Kidney glomerular epithelial cell (primary cell): ENCODE data around the gene LPAR5.
A peak's percentile ranks its signal among the peaks of the same experiment; 100 is the strongest.
"Not testable (repeated sequence)": the region's sequence is repeated elsewhere in the genome, so short reads cannot be mapped to it uniquely, and the experiment has no call there.

Experiments
- DNase-seq: peaks from one replicate; lab custom pipeline; 2025; lab: John Stamatoyannopoulos, UW

The LPAR5 gene

DNA sequence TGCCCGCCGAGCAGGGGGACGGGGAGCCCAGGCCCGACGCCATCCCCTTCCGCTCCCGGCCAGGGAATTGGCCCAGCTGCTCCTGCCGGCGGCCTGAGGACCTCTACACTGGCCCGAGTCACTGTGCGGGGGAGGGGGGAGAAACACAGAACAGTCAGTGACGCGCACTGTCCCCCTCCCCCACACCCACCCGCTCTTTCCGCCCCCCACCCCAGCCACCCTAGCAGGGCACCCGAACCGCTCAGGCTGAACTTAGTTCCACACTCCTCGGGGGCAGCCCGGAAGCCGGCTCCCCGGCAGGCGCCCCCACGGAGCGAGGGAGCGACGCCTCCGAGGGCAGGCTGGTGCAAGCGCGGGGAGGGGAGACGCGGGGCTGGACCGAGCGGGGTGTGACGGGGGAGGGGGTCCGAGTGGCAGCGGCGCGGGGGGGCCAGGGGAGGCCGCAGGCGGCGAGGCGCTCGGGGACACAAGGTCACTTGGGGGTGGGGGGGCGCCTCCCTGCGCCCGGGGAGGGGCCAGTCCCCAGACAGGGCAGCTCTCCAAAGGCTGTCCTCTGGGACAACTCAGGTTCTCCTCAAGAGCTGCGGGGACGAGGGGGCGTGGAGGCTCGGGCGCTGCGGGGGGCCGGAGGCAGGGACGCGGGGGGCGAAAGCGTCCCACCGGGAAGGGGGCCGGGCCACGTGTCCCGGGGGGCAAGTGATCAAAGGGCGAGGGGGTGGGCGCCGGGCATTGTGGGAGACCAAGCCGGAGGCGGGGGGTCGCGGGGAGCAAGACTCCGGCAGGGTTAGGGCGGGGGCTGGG lies 29.2 kb downstream of the LPAR5 start:
- peak; percentile 17 for DNase-seq

DNA sequence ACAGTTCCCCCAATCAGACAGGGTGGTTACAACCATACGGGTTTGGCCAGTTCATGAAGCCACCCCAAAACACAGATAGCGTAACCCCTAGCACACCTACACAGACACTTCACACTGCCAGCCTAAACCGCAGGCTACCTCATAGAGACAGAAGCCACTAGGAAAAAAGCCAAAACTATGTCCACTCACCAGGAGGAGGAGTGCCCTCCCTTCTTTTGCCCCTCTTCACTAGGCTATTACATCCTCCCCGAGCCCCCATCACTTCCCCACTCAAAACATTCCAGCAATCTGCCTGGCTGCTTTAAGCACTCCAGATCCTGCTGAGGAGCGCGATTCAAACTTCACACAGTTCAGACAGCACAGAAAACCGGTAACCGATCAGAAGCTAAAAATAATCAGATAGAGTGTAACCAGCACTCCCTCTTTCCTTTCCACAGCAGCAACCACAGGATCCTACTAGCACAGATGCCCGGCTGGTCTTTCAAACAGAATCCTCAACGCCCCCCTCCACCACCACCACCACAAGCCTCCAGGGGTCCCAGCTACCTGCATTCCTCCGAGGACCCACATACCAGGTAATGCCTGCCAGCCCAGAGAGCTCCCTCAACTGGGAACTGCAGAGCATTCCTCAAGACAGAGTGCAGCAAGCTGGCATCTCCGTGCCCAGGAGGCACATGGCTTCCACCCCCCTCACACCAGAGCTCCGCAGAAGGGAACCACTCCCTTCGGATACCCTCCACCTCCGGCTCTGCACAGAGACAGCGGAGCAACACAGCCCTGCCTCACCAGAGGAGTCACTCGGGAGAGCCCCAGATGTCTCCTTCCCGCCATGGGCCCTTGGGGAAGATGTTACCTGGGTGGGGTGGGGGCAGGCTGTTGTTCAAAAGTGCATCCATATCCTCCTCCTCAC lies 30.1 kb downstream of the LPAR5 start:
- peak; percentile 29 for DNase-seq

DNA sequence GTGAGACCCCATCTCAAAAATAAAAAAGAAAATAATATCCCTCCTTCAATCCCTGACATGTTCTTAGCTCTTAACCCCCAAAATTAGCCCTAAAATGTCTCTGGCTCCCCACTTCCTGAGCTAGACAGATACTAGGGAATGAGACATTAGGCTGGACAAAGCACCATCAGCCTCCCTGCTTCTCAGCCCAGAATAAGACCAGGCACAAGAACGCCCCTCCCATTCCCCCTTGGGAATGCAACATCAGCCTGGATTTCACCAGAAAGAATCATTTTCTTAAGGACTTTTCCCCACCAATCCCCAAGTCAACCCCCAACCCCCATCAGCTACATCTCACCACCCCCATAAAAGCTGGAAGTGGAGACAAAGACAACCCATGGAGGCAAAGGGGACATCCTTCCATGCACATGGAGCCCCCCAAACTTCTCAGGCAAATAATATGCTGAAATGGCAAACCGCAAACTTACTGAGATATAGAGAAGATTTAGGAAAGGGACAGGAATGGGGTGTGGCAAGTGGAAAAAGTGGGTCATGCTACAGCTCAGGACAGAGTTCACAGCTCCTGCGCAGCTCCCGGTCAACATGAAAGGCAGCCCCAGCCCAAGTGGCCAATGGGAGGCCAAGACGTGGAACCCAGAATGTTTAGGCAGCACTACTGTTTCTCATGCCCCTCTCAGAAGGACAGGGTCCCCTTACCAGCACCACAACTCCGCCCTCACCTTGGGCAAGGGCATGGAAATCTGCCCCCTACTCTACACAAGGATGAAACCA lies 31.3 kb downstream of the LPAR5 start:
- DNase-seq: no peak

DNA sequence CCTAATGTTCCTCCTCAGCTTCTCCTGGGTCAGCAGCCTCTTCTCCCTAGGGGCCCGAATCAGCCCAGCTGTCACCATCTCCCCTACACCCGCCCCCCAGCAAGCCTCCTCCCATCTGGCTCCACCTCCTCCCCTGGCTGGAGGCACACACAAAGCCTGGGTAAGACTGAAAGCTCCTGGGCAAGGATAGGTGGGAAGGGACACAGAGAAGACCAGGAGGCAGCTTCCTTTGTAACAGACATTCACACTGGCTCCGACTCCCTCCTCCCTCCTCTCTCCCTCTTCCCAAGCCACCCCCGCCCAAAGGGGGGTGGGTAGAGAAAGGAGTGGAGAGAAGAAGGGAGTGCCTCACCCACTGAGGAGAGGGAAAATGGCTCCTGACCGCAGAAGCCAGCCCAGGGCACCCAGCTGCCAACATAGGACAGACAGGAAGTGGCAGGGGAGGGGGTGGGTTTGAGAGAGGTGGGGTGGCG lies 32.6 kb downstream of the LPAR5 start:
- DNase-seq: peak; percentile 37

DNA sequence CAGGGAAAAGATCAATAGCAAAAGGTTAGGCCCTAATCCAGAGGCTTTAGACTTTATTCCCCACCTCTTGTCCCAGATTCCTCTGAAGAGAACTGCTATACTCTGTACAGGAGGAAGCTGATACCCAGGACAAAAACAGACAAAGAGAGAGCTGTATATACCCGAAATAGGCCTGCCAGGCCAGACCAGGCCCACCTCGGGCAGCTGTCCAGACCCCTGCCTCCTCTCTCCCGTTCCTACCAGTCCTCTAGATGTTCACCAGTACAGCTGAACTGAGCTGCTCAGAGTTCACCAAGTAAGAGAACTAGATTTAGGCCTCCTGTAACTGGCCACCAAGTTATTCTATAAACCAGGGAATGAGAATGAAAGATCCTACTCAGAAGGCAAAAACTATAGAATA lies 33.2 kb downstream of the LPAR5 start:
- DNase-seq: no peak

DNA sequence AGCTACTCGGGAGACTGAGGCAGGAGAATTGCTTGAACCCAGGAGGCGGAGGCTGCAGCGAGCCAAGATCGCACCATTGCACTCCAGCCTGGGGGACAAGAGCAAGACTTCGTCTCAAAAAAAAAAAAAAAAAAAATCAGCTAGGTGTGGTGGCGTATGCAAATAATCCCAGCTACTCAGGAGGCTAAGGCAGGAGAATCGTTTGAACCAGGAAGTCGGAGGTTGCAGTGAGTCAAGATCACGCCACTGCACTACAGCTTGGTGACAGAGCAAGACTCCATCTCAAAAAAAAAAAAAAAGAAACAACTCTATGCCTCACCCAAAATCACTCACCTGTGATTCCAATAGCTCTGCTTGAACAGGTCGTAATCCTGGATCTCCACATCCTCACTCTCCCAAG lies 40.1 kb downstream of the LPAR5 start:
- not testable (repeated sequence) for DNase-seq

DNA sequence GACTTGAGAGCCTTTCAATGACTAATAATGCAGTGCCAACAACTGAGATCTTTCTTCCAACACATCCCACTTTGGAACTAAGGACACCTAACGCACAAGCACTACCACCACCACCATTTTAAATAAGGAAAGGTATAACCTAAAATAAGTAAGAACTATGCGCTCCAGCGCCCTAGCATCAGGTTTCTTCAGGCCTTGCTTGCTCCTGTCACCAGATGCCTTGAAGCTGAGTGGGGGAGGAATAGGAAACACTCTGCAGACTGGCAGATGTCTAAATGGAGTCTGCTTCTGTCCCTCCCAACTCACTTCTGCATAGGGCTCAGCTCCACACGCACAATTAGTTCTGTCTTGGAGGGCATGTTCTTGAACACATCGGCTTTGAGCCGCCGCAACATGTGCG lies 43.7 kb downstream of the LPAR5 start:
- DNase-seq: no peak

DNA sequence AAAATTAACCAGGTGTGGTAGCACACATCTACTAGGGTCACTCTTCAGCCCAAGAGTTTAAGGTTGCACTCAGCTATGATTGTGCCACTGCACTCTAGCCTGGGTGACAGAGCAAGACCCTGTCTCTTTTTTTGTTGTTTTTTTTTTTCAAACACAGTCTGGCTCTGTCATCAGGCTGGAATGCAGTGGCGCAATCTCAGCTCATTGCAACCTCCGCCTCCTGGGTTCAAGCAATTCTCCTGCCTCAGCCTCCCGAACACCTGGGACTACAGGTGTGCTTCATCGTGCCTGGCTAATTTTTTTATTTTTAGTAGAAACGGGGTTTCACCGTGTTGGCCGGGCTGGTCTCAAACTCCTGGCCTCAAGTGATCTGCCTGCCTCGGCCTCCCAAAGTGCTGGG lies 49.2 kb downstream of the LPAR5 start:
- DNase-seq: not testable (repeated sequence)

DNA sequence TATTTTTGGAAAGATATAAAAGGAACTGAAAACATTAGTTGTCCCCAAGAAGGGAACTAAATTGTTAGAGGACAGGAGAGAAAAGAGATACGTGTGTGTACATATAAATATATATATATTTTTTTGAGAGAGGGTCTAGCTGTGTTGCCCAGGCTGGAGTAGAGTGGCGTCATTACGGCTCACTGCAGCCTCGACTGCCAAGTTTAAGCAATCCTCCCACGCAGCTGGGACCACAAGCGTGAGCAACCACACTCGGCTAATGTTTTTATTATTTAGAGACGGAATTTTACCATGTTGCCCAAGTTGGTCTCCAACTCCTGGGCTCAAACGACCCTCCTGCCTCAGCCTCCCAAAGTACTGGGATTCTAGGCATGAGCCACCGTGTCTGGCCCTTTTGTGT lies 51.5 kb downstream of the LPAR5 start:
- no peak for DNase-seq

DNA sequence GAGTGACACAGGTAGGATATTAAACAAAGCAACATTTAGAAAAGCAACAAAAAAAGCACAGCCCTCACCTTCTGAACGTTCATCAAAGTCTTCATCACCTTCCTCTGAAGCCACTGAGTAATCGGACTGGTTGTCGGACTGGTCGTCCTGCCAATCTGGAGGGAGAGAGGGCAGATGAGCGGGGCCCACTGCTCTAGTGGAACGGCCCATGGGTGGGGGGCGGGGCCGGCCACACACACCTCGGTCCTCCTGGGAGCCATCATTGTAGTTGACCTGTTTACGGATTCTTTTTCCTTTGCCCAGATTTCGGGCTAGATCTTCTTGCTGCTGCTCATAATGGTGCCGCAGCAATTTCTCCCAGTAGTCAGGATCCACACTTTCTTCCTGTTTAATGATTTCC lies 52.8 kb downstream of the LPAR5 start:
- DNase-seq: no peak

DNA sequence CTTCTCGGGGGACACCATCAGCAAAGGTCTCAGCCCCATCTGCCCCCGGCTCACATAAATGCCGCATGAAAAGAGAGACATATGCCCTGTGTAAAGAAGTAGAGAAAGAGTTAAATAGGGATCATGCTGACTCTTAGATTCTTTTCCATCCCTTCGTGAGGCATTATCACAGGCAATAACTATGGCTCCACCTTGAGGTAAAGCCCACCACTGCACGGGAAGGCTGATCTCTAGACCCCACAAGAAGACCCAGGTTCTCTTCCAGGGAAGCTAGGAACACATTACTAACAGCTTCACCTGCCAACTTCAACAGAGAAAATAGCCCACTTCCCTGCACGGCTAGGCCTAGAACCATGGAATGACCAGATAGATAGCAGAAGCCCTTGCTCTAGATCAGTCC lies 53.6 kb downstream of the LPAR5 start:
- DNase-seq: no peak

DNA sequence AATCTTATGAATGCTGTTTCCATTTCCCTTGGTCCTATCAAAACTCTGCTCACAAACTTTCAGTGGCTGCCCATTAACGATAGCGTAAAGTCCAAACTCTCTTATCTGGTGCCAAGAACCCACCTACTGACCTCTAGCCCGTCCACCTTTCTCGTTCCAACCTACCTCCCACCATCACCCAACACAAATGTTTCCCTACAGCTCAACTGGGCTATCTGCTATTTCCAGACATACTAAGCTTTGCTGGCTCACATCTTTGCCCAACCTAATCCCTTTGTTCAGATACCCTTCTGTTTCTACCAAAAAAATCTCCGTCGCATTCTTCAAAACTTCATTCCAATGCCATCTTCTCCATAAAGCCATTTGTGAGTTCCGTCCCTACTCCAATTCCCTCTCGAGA lies 60.1 kb downstream of the LPAR5 start:
- DNase-seq: no peak

DNA sequence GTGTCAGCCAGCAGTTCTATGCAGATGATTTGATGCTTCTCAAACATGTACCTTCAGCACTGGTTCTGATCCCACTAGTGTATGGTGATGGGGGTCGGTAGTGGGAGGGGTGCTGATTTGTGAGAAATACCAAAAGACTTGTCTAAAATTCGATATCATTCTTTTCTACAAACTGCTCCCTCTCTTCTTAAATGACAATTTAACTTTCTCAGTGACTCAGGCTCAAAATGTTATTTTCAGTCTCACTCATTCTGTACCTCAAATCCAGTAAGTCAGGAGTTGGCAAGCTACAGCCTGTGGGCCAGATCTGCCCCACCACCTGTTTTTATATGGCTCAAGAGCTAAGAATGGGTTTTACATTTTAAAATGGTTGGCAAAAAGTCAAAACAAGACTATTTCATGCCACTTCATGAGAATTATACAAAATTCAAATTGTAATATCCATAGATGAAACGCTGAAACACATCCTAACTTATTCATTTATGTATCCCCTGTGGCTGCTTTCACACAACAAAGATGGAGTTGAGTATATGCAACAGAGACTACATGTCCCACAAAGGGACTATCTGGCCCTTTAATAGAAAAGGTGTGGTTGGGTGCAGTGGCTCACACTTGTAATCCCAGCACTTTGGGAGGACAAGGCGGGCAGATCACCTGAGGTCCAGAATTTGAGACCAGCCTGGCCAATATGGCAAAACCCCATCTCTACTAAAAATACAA lies 61.0 kb downstream of the LPAR5 start:
- no peak for DNase-seq

DNA sequence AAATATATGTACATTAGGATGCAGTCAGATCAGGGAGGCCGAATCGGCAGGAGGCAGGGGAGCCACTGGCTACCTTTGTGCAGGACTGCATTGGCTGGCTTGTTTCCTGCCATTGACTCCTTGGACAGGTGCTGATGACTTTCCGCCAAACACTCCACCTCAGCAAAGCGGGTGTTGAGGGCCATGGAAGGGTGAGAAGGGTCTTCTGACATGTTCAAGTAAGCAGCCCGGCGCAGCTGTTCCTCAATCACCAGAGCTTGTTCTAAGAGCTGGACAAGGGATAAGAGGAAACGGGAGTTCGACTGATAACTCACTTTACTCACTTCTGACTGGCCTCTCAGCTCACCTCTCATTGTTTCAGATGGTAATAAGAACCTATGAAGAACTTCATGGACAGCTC lies 62.8 kb downstream of the LPAR5 start:
- no peak for DNase-seq

DNA sequence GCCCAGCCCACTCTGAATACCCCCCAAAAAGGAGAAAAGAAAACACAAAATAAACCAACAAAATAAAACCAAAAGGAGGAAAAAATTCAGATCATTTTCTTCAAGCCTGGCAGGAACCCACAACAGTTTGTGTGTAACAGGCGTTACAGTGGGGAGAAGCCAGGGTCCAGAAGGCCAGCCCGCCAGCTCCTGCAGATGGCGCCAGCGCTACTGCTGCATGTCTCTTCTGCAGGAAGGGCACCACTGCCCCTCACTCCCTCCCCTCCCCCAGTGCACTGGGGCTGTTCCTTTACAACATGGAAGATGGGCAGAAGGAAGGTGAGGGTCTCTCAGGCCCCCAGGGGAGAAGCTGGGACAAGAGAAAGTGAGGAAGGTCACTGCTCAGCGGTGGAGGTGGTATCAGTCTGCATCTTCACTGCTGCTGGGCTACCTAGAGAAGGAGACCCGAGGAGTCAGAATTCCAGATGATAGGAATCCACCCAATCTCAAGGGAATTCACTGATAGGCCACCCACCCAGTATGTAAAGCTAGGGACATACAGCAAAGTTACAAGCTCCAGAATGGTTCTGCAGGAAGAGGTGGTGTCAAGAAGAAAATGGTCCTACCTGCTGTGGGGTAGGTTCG lies 65.4 kb downstream of the LPAR5 start:
- no peak for DNase-seq

DNA sequence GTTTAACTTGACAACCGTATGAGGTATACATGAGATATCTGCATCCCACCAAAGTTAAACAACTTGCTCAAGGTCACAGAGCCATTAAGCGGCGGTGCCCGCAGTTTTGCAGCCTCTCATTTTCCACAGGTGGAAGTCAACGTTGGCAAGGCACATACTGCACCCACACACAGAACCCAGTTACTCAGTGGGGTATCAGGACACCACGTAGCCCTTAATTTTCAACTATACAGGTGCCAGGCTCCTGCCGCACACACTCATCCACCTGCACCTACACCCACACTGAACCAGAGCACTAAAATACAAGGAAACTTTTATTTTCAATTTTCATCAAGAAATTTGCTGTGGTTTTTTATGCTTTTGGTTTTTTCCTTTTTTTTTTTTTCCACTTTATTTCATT lies 66.0 kb downstream of the LPAR5 start:
- no peak for DNase-seq

DNA sequence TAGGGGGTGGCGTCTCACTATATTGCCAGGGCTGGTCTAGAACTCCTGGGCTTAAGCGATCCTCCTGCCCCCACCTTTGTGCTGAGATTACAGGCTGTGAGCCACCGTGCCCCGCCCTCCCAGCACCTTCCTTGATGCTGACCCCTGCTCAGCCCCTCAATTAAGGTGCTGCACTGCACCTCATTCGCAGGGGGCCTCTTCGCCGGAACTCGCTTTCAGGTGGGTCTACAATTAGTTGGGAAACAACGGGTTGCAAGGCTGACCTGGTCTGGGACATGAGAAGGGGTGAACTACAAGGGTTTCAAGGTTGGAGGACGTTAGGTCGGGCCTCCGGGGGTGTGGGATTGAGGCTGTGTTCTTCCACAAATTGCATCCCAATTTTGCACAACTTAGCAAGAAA lies 66.4 kb downstream of the LPAR5 start:
- no peak for DNase-seq
